HL-60 (cell line): Measurements from ENCODE around the gene MED15.

Experiments used
- DNase-seq, 2 experiments: peaks; one replicate each; pipeline ENCODE4 v3.0.0-alpha.2; 2010 to 2020; ENCODE audit warnings: low read depth in 1 of 2, low spot score in 1 of 2
- H3K27ac ChIP-seq: fragments of 250-450 bp; sonication (Bioruptor Pico); replicated peaks from 2 replicates; pipeline ENCODE4 v1.5.1; 2020; ENCODE audit warnings: mild to moderate bottlenecking, moderate library complexity
- H3K27me3 ChIP-seq: fragments of 250-450 bp; sonication (Bioruptor Pico); 2 replicates; pipeline ENCODE4 v1.5.1; 2021; ENCODE audit warnings: mild to moderate bottlenecking, moderate library complexity; ENCODE audit not compliant: insufficient read depth, poor library complexity, severe bottlenecking
- H3K4me3 ChIP-seq: replicated peaks from 2 replicates; pipeline ENCODE4 v1.5.1; 2011; ENCODE audit warnings: mild to moderate bottlenecking, control low read depth, low read length; ENCODE audit not compliant: insufficient read depth
- CTCF ChIP-seq: IDR thresholded peaks from one replicate; pipeline ENCODE4 v1.5.1; 2011; ENCODE audit warnings: low read length, control low read depth, inconsistent platforms; ENCODE audit not compliant: insufficient read depth
- GABPA ChIP-seq: IDR thresholded peaks from 2 replicates; pipeline ENCODE4 v1.6.1; 2012; ENCODE audit warnings: low read depth
- POLR2AphosphoS5 ChIP-seq: IDR thresholded peaks from 2 replicates; pipeline ENCODE4 v1.6.1; 2012; ENCODE audit warnings: low read depth
- REST ChIP-seq: IDR thresholded peaks from 2 replicates; pipeline ENCODE4 v1.6.1; 2012; ENCODE audit warnings: low read depth; ENCODE audit not compliant: insufficient replicate concordance
- SPI1 ChIP-seq: IDR thresholded peaks from 2 replicates; pipeline ENCODE4 v1.6.1; 2012; ENCODE audit warnings: low read depth, mild to moderate bottlenecking, borderline replicate concordance

MED15 gene

GRCh38 chr22:20549232-20549841 lies 41.9 kb downstream of the MED15 start:
- Histone ChIP-seq H3K4me3 (no peak overlapping the region), H3K27ac (no peak overlapping the region), H3K27me3 (no peaks in the 10 kb centered on the region)
- no peak for DNase-seq
- TF ChIP-seq REST (no peak), GABPA (no peak), CTCF (no peak), POLR2AphosphoS5 (no peak), SPI1 (no peak)

DNA sequence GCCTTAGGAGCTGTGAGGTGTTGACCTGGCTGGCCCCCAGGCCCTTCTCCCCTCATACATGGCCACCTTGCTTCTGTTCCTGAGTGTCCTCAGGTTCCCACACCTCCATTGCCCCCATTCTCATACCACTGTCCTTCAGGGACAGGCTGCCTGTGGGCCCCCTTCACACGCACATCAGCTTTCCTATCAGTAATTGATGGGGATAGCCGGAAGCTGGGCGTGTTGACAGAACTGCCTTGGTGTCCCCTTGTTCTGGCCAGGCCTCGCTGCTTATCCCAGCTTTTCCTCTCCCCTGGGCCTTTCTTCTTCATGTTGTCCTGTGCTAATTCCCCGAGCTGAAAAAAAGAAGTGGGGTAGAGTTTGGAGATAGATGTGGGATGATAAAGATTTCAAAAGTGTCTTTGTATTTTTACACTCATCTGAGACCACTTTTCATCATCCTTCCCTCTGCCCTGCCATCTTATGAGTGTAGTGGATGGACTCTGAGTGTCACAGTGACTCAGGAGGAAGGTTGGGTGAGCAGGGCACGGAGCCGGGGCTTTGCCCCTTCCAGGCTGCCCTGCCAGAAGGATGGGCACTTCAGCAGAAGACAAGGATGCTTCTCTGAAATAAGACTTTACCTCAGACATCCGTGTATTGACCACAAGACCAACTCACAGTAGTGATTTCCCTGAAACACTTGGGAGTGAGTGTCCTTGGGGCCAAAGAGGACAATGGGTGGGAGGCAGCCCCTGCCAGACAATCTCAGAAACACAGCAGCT lies 42.8 kb downstream of the MED15 start:
- no peak overlapping the region for H3K27ac ChIP-seq
- H3K4me3 ChIP-seq: no peak overlapping the region

More for the DNA sequence above, 42.8 kb downstream of the MED15 start:
- no peaks in the 10 kb centered on the region for H3K27me3 ChIP-seq
- no peak for TF ChIP-seq GABPA
- no peak for TF ChIP-seq POLR2AphosphoS5
- no peak for TF ChIP-seq SPI1
- no peak for TF ChIP-seq CTCF
- TF ChIP-seq REST: no peak
- no peak for DNase-seq
